Stimulated activated CD8-positive, alpha-beta memory T cell treated with anti-CD3 and anti-CD28 coated beads, Interleukin-2, amount 100 ng/mL, for 48 hours (primary cell): ENCODE results near the gene CDH4.

ENCODE experiments used
- DNase-seq, 2 donors: peaks; one replicate each; pipeline ENCODE4 v3.0.0-alpha.2; 2020; ENCODE audit warnings: low read depth in 2 of 2

CDH4 gene

DNA sequence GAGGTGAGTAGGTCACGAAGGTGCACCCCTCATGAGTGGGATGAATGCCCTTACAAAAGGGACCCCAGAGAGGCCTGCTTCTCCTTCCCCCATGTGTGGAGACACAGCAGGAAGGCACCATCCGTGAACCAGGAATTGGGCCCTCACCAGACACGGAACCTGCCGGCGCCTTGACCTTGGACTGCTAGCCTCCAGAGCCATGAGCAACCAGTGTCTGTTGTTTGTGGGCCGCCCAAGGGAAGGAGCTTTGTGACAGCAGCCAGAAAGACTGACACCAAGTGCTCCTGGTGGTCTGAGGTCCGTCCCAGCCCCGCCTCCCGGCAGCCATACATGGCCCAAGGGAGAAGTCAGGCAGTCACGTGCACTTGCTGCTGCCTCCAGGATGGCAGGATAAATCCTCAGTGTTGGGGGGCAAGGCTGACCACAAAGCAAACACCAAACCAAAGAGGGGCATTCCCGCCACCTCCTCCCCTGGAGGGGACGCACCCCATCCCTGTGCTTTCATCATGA lies 29.3 kb downstream of the CDH4 start:
- no peak for DNase-seq

DNA sequence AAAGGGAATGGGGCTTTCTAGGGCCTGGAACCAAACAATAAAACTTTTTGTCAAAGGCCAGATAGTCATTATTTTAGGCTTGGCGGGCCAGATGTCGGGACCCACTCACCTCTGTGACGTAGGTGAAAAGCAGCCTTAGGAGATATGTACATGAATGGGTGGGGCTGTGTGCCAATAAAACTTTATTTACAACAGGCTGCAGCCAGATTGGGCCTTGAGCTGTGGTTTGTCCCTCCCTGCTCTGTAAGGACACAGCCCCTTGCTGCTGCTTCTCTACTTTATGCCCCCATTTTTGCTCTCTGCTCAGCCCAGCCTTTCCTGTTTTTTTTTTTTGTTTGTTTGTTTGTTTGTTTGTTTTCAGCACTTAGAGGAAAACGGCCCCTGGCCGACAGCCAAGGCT lies 32.7 kb downstream of the CDH4 start:
- DNase-seq, result no peak

DNA sequence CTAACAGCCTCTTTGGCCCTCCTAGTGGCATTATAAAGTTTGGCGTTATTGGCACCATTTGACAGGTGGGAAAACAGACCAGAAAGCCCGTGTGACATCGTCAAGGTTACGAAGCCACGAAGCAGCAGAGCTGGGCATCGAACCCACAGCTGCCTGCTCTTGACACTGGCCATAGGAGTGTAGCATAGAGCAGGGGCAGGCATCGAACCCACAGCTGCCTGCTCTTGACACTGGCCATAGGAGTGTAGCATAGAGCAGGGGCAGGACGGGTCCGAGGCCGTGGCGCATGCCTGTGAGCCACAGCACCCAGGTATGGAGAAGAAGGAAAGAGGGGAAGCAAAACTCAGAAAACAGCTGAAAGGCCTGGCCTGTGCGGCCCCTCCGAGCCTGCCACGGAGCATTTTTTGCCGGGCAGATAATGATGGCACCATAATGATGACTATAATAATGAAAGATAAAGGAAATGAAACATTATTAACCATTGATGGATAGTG lies 33.1 kb downstream of the CDH4 start:
- no peak for DNase-seq

DNA sequence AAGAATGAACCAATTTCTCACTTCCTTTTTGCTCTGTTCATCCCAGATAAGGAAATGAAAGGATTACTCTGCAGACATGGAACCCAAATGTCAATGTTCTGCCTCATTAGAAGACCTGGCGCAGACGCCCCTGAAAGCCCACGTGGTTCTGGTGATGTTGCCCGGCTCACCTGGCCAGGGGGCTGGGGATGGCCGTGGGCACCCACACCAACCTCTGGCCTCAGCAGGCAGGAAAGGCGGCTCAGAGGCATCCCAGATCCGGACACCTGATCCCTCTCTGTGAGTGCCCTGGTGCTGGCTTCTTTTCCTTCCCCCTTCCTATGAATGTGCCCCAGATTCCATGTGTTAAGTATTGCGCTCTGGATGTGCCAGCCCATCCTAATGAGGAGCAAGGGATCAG lies 33.6 kb downstream of the CDH4 start:
- DNase-seq, result no peak

DNA sequence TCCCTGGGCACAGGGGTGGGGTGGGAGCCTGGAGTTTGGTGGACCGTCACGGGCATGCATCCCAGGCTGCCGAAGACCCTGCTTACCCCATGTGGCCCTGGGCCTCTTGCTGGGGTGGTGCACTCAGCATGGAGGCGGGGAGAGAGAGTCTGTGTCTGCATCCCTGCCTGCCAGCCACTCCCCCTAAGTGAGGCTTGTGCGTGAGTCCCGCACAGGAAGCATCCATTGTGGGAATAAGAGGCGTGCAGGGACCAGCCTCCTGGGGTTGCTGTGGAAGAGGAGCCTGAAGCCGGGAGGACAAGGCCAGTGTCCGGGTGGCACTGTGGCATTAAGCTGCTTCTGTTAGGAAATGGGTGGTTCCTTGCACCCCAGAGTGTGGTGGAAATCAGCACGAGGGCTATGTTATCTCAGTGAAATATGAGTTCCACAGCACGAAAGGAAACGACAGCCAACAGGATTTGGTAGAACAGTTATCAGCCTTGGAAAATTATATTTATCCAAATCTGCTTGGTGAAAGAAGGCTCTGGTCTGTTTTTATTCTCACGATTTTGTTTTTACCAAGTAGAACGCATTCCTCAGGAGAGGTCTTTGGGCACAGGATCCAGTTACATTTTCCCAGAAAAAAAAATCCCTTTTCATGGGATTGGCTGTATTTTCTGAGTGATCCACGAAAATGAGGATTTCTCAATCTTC lies 35.7 kb downstream of the CDH4 start:
- DNase-seq, result no peak

DNA sequence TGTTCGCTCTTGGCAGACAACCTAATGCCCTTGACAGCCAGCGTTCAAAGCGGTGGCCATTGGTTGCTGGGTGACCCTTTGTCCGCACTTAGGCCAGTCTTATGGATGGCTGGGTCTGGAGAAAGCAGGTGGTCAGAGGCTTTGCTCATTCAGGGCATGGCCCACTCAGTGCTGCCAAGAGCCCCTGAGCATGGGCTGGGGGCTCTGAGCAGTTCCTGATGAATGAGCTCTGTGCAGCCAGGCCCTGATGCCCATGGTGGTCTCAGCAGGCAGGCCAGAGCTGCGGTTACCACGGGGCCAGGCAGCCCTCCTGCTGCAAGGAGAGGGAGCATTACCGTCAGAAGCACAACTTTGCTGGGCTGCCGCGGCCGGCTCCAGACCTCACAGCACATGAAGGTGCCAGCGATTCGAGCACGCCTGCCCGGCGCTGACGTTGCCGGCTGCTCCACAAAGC lies 36.3 kb downstream of the CDH4 start:
- DNase-seq, result no peak

DNA sequence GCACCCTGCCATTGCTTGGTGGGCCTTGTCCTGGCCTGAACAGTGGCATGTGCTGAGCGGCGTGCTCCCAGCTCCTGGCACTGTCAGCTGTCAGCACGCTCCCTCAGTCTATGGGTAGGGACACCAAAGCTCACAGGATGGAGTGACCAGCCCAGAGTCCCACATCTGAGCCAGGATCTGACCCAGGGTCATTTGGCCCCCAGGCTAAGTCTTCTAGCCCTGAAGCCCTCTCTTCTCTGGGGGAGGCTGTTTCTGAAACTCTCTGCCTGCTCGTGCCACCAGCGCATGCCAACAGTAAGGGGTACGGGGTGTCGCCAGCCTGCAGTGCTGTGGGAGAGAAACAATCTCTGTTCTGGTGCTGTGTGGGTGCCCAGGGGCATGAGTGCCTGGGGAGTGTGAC lies 37.1 kb downstream of the CDH4 start:
- DNase-seq, result no peak

DNA sequence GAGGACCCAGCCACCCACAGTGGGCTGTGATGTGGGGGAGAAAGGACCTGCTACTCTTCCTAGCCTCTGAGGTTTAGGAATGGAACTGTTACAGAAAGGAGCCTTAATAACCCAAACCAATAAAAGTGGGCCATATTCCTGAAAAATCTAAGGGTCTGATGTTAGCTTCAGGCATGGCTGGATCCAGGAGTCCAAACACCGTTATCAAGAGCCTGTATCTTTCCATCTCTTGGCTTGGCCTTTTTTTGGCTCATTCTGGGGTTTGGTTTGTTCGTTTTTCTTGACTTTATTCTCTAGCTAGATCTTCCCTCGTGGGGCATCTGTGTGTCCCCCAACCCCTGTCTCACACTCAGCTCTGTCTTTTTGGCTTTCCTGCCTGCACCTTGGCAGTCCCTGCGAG lies 38.7 kb downstream of the CDH4 start:
- no peak for DNase-seq

DNA sequence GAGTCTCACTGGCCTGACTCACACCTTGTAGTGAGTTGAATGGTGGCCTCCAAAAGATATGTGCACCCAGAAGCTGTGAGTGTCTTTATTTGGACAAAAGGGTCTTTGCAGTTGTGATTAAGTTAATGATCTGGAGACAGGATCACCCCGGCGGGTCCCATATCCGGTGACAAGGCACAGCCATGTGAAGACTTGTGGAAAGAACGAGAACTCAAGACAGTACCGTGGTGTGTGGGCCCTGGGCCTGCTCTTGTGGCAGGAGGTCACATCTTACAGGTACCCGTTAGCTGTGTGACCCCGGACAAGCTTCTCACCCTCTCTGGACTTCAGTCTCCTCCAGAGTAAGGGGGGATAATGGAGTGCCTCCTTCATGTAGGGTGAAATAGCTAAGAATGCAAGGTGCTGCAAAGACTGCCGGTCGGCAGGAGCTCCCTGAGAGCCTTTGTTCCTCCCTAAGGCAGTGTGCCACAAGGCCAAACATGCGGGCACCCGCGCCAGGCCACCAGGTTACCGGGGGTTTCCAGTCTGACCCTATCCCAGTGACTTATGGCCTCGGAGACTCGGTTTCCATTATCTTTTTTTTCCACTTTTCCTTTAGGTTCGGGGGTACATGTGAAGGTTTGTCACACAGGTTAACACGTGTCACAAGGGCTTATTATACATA lies 39.2 kb downstream of the CDH4 start:
- no peak for DNase-seq

DNA sequence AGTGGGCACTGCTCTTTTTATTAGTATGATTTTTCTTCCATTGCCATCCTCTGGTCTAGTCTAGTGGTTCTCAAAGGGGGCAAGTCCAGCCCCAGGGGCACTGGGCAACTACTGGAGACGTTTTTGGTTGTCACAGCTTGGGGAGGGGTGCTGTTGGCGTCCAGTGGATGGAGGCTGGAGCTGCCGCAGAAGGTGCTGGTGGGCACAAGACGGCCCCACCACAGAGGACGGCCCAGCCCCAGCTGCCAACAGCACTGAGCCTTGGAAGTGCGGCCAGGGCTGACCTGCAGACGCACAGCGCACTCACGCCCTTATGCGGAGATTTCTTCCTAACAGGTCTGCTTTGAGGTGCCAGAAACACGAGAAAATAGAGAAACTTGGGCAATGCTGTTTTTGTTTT lies 40.3 kb downstream of the CDH4 start:
- no peak for DNase-seq

DNA sequence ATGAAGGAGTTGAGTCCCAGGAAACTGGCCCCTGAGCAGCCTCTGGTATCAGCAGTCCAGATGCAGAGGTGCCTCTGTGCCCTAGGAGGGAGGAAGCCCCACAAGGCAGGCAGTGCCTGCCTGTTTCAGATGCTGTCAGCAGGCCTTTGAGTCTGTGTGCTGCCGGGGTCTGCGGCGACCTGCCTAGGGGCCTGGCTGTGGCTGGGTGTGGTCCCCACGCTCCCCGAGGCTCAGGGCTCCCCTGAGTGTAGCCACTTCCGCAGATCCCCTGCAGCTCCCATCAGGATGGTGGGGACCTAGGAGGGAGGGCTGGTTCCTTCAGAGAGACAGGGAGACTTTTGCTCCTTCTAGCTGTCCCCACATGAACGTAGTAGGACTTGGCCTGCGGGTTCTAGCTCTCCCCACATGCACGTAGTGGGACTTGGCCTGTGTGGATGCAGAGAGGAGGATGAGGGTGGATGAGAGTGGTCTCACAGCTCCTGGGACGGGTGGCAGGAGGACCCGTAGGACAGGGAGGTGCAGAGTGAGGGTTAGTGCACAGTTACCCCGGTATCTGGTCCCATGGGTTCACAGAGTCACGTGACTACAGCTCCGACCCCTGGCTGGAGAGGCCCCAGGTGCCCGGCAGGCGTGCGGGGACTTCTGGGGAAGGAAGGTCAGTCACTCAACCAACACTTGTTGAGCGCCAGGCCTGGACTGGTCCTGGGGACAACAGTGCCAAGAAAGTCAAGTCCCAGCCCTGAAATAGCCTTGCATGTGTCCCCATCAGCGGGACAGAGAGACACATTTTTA lies 41.0 kb downstream of the CDH4 start:
- DNase-seq, result no peak

DNA sequence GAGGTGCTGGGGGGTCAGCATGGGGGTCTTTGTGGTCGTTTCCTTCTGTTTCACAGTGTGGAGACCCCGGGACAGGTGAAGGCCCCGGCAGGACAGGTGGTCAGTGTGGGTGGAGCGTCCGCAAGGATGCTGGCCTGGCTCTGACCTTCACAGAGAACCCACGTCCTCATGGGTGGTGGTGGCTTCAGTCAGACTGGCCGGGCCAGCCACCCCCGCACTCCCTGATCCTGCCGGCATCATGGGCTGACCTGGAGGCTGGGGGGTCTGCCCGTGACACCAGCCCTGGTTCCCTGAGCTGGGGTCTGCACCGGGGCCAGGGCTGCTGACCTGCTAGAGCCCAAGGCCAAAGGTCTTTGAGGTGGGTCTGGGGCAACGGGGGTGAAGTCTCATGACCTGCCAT lies 41.9 kb downstream of the CDH4 start:
- DNase-seq, result no peak

DNA sequence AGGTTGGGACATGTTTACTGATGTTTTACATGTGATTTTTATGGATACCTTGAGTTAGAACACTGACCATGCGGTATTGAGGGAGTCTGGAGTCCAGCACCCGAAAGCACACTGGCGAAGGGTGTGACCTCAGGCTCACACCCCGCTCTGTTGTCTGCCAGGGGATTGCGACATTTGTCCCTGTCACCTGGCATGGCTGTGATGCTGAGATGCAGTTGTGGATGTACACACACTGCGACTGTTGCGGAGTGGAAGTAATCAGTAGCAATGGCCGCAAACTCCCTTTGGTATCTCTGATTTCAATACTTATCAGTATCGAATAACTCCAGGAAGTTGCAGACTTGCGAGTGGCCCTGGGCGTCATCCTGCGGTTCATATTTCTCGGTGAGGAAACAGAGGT lies 43.2 kb downstream of the CDH4 start:
- no peak for DNase-seq

DNA sequence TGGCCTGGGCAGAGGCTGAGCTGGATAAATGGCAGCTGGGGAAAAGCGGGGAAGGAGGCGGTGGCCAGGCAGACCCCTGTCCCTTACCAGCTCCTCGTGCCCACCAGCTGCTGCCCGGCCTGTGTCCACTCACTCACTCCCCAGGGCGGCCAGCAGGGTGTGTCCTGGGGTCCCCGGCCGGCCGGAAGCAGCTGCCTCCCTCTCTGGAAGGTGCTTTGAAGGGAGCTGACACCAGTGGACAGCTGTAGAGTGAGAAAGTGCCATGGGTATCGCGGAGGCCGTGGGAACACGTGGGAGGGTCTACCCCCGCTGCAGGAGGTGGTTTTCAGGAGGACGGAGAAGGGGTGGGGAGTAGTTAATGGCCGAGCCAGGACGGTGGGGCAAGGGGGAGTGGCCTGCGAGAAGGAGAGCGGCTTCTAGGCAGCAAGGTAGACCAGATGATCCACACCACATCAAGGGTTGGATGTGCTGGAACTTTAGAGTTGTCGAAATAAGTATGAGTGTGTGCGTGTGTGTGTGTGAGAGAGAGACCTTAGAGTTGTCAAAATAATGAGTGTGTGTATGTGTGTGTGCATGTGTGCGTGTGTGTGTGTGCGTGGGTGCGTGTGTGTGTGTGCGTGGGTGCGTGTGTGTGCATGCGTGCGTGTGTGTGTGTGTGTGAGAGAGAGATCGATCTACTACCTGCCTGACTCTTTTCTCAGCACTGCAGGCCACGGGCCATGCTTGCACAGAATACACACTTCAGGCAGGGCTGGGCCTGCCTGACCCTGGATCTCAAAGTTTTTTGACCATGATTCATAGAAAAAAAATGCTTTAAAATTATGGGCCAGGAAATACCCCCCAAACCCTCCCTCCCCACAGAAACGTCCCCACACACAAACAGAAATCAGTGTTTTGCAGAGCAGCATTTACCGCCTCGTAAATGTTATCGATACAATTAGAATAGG lies 43.9 kb downstream of the CDH4 start:
- no peak for DNase-seq

DNA sequence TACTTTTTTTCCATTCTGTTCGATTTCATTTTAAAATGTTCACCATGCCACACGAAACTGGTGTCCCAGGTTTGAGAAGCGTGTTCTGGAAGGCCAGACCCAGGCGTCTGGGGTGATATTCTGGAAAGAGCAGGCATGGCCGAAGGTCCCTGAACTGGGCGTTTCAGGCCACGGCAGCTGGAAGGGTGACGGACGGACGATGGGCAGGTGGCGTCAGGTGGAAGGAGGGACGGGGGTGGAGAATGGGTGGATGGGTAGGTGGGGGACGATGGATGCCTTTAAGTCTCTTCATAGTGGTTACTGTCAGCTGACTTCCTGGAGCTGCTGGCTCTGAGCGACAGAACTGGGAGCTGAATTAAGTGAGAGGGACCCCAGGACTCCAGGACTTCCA lies 44.6 kb downstream of the CDH4 start:
- DNase-seq, result no peak

DNA sequence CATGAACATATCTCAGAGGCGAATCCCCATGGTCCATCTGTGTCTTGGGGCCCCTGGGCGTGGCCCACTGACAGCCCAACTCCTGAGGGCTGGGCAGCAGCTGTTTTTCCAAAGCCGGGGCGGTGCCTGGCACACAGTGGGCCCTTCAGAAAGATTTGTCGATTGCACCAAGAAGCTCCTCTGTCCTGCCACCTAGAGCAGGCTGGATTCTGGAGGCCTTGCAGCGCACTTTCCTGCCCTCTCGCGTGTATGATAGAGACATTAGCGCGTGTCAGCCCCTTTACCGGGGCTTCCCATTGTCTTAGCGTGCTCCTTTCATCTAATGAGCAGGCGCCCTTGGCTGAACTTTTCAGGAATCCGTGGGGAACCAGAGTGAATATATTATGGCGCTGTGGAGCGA lies 45.4 kb downstream of the CDH4 start:
- DNase-seq, result no peak

DNA sequence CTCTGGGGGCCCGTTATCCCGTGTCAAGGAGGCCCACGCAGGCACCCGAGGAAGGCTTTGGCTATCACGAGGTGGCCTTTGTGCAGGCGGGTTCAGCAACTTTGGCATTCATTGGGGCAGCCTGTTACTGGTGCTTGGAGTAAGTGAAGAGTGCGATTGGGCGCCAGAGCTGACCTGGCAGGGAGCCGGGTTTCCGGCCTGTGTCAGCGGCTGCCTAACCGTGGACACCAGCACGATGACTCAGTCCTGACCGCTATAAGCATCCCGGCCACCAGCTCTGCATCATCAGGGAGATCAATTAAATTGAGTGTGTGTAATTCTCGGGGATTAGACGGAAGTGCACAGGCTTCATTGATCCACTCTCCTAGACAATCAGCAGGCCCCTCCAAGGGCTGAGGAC lies 45.9 kb downstream of the CDH4 start:
- DNase-seq, result no peak

DNA sequence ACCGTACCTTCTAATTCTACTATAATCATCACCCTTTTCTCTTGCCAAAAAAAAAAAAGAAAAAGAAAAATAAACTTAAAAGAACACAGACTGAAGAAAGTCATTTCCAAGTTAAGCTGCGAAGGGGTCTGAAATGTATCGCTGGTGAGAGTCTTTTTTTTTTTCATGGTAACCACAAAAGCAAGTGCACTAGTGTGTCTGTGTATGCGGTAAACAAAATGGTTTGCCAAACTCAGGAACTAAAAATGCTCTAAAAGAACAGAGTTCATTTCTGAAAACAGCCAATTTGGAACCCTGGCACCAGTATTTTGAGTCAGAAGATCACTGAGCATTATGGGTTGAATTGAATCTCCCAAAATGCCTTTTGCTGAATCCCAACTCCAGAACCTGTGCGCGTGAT lies 46.6 kb downstream of the CDH4 start:
- DNase-seq, result no peak

DNA sequence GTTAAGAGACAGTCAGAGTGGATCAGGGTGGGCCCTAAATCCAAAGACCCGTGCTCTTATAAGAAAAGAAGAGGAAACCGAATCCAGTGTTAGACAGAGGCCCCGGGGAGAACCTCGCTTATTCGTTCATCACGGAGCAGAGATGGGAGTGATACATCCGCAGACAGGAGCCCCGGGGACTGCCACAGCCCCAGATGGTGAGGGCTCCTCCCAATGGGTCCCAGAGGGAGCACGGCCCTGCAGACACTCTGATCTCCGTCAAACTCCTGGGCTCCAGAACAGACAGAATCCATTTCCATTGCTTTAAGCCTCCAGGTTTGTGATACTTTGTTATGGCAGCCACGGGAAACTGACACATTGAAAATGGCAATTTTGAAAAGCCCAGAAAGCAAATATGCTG lies 47.0 kb downstream of the CDH4 start:
- no peak for DNase-seq

DNA sequence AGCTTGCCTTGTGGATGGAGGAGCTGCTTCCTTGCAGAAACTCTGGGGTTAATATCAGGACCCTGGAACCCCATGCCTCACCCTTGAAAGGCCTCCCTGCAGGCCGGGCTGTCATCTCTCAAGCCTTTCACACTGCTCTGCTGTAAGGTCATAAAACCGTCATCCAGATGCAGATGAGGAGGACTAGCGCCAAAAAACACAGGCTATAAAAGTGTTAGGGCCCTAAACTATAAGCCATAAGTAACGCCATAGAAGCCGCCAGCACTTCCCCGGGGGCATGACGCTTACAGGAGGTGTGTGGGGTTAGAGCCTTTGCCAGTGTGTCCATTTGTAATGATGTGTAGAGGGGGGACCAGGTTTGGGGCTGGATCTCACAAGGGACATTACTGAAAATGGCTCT lies 47.6 kb downstream of the CDH4 start:
- no peak for DNase-seq

DNA sequence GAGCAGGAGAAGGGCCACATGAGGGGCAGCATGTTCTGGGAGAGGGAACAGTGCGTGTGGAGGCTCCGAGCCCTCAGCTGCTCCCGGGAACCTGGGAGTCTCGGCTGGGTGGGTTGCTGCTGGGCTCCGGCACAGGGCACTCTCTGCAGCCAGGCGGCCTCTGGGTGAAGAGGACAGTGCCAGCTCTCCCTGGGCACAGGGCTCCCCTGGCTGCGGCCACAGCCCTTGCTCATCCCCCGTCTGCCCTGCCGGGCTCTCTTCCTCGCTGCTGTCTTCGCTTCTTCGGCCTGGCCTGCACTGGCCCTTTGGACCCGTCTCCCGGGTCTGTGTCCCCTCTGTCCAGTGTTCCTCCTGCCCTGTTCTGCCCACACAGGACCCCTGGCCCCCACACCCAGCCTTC lies 48.2 kb downstream of the CDH4 start:
- no peak for DNase-seq

DNA sequence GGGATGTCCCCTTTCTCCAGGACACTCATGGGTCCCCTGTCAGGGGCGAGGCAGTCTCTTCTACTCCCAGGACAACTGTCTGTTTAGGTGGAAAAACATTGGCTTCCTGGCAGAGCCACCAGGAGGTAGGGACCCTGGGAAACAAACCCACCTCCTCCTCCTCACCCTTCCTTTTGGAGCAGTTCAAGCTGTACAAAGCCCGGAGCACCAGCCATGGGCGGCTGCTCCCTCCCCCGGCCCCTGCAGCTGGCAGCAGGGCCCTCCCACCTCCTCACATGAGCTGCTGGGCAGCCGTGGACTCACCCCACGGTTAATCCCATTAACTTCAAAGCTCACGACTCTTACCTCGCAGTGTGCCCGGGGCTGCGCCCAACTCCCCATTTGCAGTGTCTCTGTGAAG lies 48.6 kb downstream of the CDH4 start:
- no peak for DNase-seq
